ENCODE measurements around the gene M1AP.

DNA sequence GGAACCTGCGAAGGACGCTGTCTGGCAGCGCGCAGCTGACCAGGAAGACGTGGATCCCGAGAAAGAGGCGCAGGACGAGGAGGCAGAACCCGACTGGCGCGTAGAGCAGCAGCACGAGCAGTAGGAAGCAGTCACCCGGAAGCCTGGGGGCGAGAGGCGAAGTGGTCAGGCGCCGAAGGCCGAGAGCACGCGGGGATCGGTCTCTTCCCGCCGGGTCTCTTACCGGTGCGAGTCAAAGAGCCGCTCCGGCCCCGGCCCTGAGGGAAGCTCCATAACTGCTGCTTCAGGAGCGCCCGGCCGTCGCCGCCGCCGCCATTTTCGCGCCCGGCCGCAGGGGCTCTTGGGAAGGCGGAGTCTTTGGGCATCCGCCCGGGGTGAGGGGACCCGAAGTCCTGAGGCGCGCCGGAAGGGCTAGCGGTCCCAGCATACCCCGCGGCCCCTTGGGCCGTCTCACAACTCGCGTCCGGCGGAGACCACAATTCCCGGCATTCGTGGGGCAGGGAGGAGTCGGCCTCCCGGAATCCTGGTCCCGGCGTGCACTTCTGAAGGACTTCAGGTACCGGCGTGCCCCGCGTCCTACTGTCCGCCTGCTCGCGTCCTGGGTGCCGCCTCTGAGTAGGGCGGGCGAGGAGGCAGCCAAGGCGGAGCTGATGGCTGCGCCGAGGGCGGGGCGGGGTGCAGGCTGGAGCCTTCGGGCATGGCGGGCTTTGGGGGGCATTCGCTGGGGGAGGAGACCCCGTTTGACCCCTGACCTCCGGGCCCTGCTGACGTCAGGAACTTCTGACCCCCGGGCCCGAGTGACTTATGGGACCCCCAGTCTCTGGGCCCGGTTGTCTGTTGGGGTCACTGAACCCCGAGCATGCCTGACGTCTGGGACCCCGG lies 118.5 kb downstream of the M1AP start, which contains the start of the genes AUP1 and HTRA2:
- no peak for TF ChIP-seq CTCF (IDR thresholded peaks at IDR 0.05)
- TF ChIP-seq POLR2A (IDR thresholded peaks at IDR 0.05): peak; percentile 85
- peak; percentile 79 for TF ChIP-seq EP300 (IDR thresholded peaks at IDR 0.05)
